ENCODE data around the gene SMARCC2.

The SMARCC2 gene

GRCh38 chr12:56188131-56188777 lies 1.0 kb downstream of the SMARCC2 start:
- DNase-seq (ENCODE audit: extremely low read depth, low read depth) = no peak
- no peak for TF ChIP-seq CTCF (IDR thresholded peaks at IDR 0.05; ENCODE audit: low read depth, low read length)

GRCh38 chr12:56186957-56187356 lies 2.3 kb downstream of the SMARCC2 start:
- no peak for DNase-seq (ENCODE audit: extremely low read depth, low read depth)
- TF ChIP-seq CTCF (IDR thresholded peaks at IDR 0.05; ENCODE audit: low read depth, low read length) = no peak

- no peak for DNase-seq (ENCODE audit: extremely low read depth, low read depth)
- no peak for TF ChIP-seq CTCF (IDR thresholded peaks at IDR 0.05; ENCODE audit: low read depth, low read length)
Measured at GRCh38 chr12:56178347-56178746, 10.9 kb downstream of the SMARCC2 start.

GRCh38 chr12:56172839-56173238 lies 16.4 kb downstream of the SMARCC2 start:
- no peak for DNase-seq (ENCODE audit: extremely low read depth, low read depth)
- no peak for TF ChIP-seq CTCF (IDR thresholded peaks at IDR 0.05; ENCODE audit: low read depth, low read length)

- no peak for TF ChIP-seq CTCF (IDR thresholded peaks at IDR 0.05; ENCODE audit: low read depth, low read length)
- no peak for DNase-seq (ENCODE audit: extremely low read depth, low read depth)
Measured at GRCh38 chr12:56169229-56169759, 20.0 kb downstream of the SMARCC2 start.

- TF ChIP-seq CTCF (IDR thresholded peaks at IDR 0.05; ENCODE audit: low read depth, low read length) = no peak
- no peak for DNase-seq (ENCODE audit: extremely low read depth, low read depth)
Measured at GRCh38 chr12:56165369-56165768, 23.9 kb downstream of the SMARCC2 start.

- DNase-seq (ENCODE audit: extremely low read depth, low read depth) = no peak
- TF ChIP-seq CTCF (IDR thresholded peaks at IDR 0.05; ENCODE audit: low read depth, low read length) = no peak
Measured at GRCh38 chr12:56164345-56164729, 24.9 kb downstream of the SMARCC2 start.
